Lung (tissue), 12 donors: Measurements from ENCODE around the gene NUDT14. TPM values are rescaled to one million over a fixed set of nuclear protein-coding genes. Genes with fewer than 3 reads are reported as not detected.

ENCODE experiments used
- ATAC-seq: fragments of 200-7000 bp; cut with Tn5 transposase; one replicate; pipeline ENCODE4 v1.9.1; 2020; ENCODE audit warnings: moderate number of reproducible peaks; ENCODE audit not compliant: insufficient read depth, low FRiP score
- DNase-seq, 3 donors: peaks; one replicate each; pipeline ENCODE4 v3.0.0-alpha.2; 2013 to 2017
- H3K27ac ChIP-seq, 2 donors: one replicate each; pipeline ENCODE4 v1.5.1; 2013; ENCODE audit warnings: mild to moderate bottlenecking in 2 of 2, moderate library complexity in 2 of 2, control low read depth in 1 of 2, inconsistent platforms in 1 of 2, low read depth in 1 of 2, low read length in 1 of 2
- H3K27me3 ChIP-seq, 3 donors: one replicate each; pipeline ENCODE4 v1.5.1; 2013; ENCODE audit warnings: low read length in 2 of 3; ENCODE audit not compliant: control insufficient read depth in 3 of 3, insufficient read depth in 3 of 3
- H3K36me3 ChIP-seq, 4 donors: one replicate each; pipeline ENCODE4 v1.5.1; 2013; ENCODE audit warnings: low read length in 4 of 4, mild to moderate bottlenecking in 1 of 4, moderate library complexity in 1 of 4; ENCODE audit not compliant: control insufficient read depth in 4 of 4, insufficient read depth in 4 of 4
- H3K4me1 ChIP-seq, 5 donors: one replicate each; pipeline ENCODE4 v1.5.1; 2013; ENCODE audit warnings: low read length in 5 of 5, mild to moderate bottlenecking in 2 of 5, moderate library complexity in 1 of 5; ENCODE audit not compliant: control insufficient read depth in 5 of 5, insufficient read depth in 5 of 5
- H3K4me3 ChIP-seq: one replicate; pipeline ENCODE4 v1.5.1; 2013; ENCODE audit warnings: mild to moderate bottlenecking, control low read depth, moderate library complexity
- H3K9ac ChIP-seq, 2 donors: one replicate each; pipeline ENCODE4 v1.5.1; 2013; ENCODE audit warnings: low read length in 2 of 2, control low read depth in 1 of 2; ENCODE audit not compliant: insufficient read depth in 1 of 2
- H3K9me3 ChIP-seq, 4 donors: one replicate each; pipeline ENCODE4 v1.5.1; 2013; ENCODE audit warnings: low read length in 3 of 4, mild to moderate bottlenecking in 1 of 4, moderate library complexity in 1 of 4; ENCODE audit not compliant: control insufficient read depth in 4 of 4, insufficient read depth in 3 of 4
- WGBS, 2 donors: extraction: QIAGEN DNeasy Blood & Tissue Kit; methylation state at CpG; one replicate each; pipeline ENCODE4 v1.1.7; 2013; 5-methylcytosine and 5-hydroxymethylcytosine counted together
- polyA plus RNA-seq, 2 donors: library from polyadenylated mRNA; stranded (reverse); fragments of 200-250 nt; gene quantifications; one replicate each; pipeline ENCODE4 v1.2.1, GENCODE V29; 2013
- total RNA-seq, 2 donors: library from RNA; depleted of rRNA in 1 of 2; stranded (reverse); fragments of >200 nt in 1 of 2; gene quantifications; one replicate each; pipeline ENCODE4 v1.2.1, GENCODE V29; 2014 to 2021
- TF ChIP-seq, protein P1 (sequence below): IDR thresholded peaks from 2 replicates; pipeline ENCODE4 v1.5.1; 2012; ENCODE audit warnings: mild to moderate bottlenecking; ENCODE audit errors: control extremely low read depth, extremely low read depth
- donor health status: control.
- donor health status: control.
- donor health status: Bipolar disorder and iron deficiency.
- donor health status: healthy.
- donor health status: DM: yes; HTN: yes; CAD: no.

The NUDT14 gene
- total and polyA plus RNA-seq, 4 donors, result 27.7 to 80.7 (median 51.3) TPM

GRCh38 chr14:105193916-105194782, 13.0 kb upstream of the NUDT14 start:
- Histone ChIP-seq H3K27ac (peak overlapping the region; percentile 66 to 87), H3K4me1 (peaks cover 0 to 39% (median 35%) of the 10 kb centered on the region in 5 donors), H3K36me3 (no peaks in the 10 kb centered on the region), H3K27me3 (peaks cover 0 to 9% (median 5%) of the 10 kb centered on the region in 3 donors), H3K9ac (peak overlapping the region in 1 of 2 donors; percentile 2), H3K4me3 (no peak overlapping the region), H3K9me3 (peaks cover 0 to 2% (median 0%) of the 10 kb centered on the region in 4 donors)
- TF ChIP-seq, protein P1, sequence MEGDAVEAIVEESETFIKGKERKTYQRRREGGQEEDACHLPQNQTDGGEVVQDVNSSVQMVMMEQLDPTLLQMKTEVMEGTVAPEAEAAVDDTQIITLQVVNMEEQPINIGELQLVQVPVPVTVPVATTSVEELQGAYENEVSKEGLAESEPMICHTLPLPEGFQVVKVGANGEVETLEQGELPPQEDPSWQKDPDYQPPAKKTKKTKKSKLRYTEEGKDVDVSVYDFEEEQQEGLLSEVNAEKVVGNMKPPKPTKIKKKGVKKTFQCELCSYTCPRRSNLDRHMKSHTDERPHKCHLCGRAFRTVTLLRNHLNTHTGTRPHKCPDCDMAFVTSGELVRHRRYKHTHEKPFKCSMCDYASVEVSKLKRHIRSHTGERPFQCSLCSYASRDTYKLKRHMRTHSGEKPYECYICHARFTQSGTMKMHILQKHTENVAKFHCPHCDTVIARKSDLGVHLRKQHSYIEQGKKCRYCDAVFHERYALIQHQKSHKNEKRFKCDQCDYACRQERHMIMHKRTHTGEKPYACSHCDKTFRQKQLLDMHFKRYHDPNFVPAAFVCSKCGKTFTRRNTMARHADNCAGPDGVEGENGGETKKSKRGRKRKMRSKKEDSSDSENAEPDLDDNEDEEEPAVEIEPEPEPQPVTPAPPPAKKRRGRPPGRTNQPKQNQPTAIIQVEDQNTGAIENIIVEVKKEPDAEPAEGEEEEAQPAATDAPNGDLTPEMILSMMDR, result no peak
- DNase-seq (peak; percentile 67 to 79 (median 76)), ATAC-seq (no peak)
- 34 to 49% methylated on average over 16 to 17 of the region's 17 CpGs for WGBS, 2 donors

- H3K27me3 ChIP-seq, result peaks cover 0 to 9% (median 5%) of the 10 kb centered on the region in 3 donors
- WGBS, 2 donors, result 15 to 30% methylated on average over 23 to 29 of the region's 29 CpGs
- DNase-seq (peak; percentile 62 to 81 (median 66)), ATAC-seq (no peak)
- peak overlapping the region; percentile 66 to 87 for H3K27ac ChIP-seq
- peaks cover 0 to 3% (median 0%) of the 10 kb centered on the region in 4 donors for H3K9me3 ChIP-seq
- H3K4me3 ChIP-seq, result no peak overlapping the region
- TF ChIP-seq, protein P1, result no peak
- H3K36me3 ChIP-seq, result no peaks in the 10 kb centered on the region
- peaks cover 0 to 37% (median 34%) of the 10 kb centered on the region in 5 donors for H3K4me1 ChIP-seq
- H3K9ac ChIP-seq, result no peak overlapping the region
Observed at GRCh38 chr14:105192866-105193731, 12.0 kb upstream of the NUDT14 start.

- TF ChIP-seq, protein P1, result no peak
- no peak for DNase-seq
Observed at GRCh38 chr14:105187935-105188524, 6.9 kb upstream of the NUDT14 start.

More at GRCh38 chr14:105187935-105188524, 6.9 kb upstream of the NUDT14 start:
- no peak overlapping the region for H3K4me3 ChIP-seq
- H3K36me3 ChIP-seq, result no peaks in the 10 kb centered on the region
- H3K27ac ChIP-seq, result no peak overlapping the region
- ATAC-seq, result peak; percentile 49
- peaks cover 0 to 6% (median under 1%) of the 10 kb centered on the region in 5 donors for H3K4me1 ChIP-seq
- WGBS, 2 donors, result 72 to 73% methylated on average over 14 of the region's 14 CpGs
- H3K9me3 ChIP-seq, result peaks cover 0 to 4% (median 0%) of the 10 kb centered on the region in 4 donors
- no peak overlapping the region for H3K9ac ChIP-seq
- no peaks in the 10 kb centered on the region for H3K27me3 ChIP-seq
